ENCODE measurements around the gene EREG.

DNA sequence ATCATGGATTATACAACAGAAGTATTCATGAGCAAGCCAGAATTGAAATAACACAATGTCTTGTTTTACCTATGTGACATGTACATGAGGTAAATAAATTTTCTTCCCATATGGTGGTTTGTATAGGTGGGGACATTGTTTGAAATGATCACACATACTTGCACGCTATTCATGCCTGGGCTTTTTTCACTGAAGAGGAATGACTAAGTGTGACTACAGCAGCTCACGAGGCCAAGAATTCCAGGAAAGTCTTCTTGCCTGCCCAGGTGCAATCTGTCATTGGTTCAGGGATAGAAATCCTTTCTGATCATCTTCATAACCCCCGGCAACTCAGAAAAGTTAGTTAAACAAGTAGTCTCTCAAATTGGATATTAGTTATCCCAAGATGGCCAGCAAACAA, 43.7 kb downstream of the EREG start:
- no peak for TF ChIP-seq CTCF (IDR thresholded peaks at IDR 0.05)
- TF ChIP-seq ZFX (IDR thresholded peaks at IDR 0.05; ENCODE audit: borderline replicate concordance): no peak
